Midbrain (tissue), 1 donor: ENCODE measurements around the gene RBM11.

Experiments used
- DNase-seq: peaks from one replicate; lab custom pipeline; 2025; lab: John Stamatoyannopoulos, UW

Gene RBM11

GRCh38 chr21:14271053-14271452 lies 55.1 kb downstream of the RBM11 start:
- no peak for DNase-seq

GRCh38 chr21:14271641-14272040 lies 55.7 kb downstream of the RBM11 start:
- DNase-seq: no peak

- DNase-seq: no peak
Observed at GRCh38 chr21:14273736-14274538, 58.0 kb downstream of the RBM11 start.

GRCh38 chr21:14275702-14276205 lies 59.8 kb downstream of the RBM11 start:
- DNase-seq: no peak
